ENCODE data around the gene KRT79. TPM values are rescaled to one million over a fixed set of nuclear protein-coding genes. Genes with fewer than 3 reads are reported as not detected.

Gene KRT79
- total RNA-seq, 6 experiments from 2014 or later: not detected

DNA sequence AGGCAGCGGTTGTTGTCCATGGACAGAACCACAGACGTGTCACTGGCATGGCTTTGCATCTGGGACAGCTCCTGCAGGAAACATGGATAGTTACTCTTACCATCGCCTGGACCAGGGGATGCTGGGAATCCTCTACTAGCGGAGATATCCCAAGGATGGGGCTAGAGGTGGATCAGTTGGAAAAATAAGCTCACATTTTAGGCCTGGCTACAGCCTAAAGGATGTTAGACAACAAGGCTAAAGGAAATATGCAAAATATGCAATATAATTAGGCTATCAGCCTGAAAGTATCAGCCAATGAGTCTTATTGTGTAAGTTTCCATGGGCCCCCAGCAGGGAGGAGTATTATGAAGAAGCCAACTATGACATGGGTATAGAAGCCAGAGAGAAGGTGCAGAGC lies 61.9 kb downstream of the KRT79 start:
- intact Hi-C loops (cut with DNase I): no loop called here
- WGBS (ENCODE audit: insufficient coverage, low coverage, low lambda C conversion rate, missing lambda C conversion rate): 60% methylated on average over 4 of the region's 4 CpGs
- H3K36me3 ChIP-seq: no peaks in the 10 kb centered on the region

DNA sequence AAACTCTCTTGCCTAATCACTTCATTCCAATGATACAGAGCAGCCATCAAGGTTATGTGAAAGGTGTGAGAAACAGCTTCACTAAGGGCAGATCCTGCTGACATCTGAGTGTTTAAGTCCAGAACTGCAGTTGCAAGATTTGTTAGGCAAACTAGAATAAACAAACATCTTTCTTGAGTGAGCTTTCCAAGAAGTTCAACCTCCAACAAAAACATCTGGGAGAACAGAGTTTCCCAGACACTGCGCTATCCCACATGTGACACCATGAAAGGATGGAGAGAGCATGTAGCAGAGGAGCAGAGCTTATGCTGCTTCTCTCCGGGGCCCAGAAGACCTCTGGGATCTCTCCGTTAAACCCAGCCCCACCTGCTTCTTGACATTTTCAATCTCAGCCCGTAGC lies 62.6 kb downstream of the KRT79 start:
- Histone ChIP-seq H3K36me3 (no peaks in the 10 kb centered on the region), H3K4me3 (no peak overlapping the region), H3K27ac (no peak overlapping the region), H3K9me3 (no peaks in the 10 kb centered on the region), H3K4me1 (no peaks in the 10 kb centered on the region), H3K27me3 (no peaks in the 10 kb centered on the region)
- intact Hi-C loops (cut with DNase I): no loop called here
- 69% methylated on average over 4 of the region's 4 CpGs for WGBS (ENCODE audit: insufficient coverage, low coverage, low lambda C conversion rate, missing lambda C conversion rate)
- TF ChIP-seq, protein P1, sequence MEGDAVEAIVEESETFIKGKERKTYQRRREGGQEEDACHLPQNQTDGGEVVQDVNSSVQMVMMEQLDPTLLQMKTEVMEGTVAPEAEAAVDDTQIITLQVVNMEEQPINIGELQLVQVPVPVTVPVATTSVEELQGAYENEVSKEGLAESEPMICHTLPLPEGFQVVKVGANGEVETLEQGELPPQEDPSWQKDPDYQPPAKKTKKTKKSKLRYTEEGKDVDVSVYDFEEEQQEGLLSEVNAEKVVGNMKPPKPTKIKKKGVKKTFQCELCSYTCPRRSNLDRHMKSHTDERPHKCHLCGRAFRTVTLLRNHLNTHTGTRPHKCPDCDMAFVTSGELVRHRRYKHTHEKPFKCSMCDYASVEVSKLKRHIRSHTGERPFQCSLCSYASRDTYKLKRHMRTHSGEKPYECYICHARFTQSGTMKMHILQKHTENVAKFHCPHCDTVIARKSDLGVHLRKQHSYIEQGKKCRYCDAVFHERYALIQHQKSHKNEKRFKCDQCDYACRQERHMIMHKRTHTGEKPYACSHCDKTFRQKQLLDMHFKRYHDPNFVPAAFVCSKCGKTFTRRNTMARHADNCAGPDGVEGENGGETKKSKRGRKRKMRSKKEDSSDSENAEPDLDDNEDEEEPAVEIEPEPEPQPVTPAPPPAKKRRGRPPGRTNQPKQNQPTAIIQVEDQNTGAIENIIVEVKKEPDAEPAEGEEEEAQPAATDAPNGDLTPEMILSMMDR (IDR thresholded peaks at IDR 0.05): no peak
- no peak for TF ChIP-seq POLR2A (IDR thresholded peaks at IDR 0.05)
- no peak for DNase-seq
- no peak for ATAC-seq

More for the DNA sequence above, 61.9 kb downstream of the KRT79 start:
- Histone ChIP-seq H3K9me3 (no peaks in the 10 kb centered on the region), H3K4me1 (no peaks in the 10 kb centered on the region), H3K27ac (no peak overlapping the region), H3K4me3 (no peak overlapping the region), H3K27me3 (no peaks in the 10 kb centered on the region)
- TF ChIP-seq, protein P1 (IDR thresholded peaks at IDR 0.05): no peak
- no peak for TF ChIP-seq POLR2A (IDR thresholded peaks at IDR 0.05)
- ATAC-seq (no peak), DNase-seq (no peak)

Small RNAs within 50 kb of the gene (small RNA-seq; reads per million reads assigned to genes)
- 0 reads per million in 2 experiments for gene AC107016.2

Other genes starting within 250 kb of the KRT79 start
- not detected for gene KRT72, start 232.8 kb downstream of the KRT79 start, total RNA-seq
- not detected for gene KRT73, start 215.8 kb downstream of the KRT79 start, total RNA-seq
- not detected for gene KRT2, start 182.1 kb downstream of the KRT79 start, total RNA-seq
- not detected for gene KRT1, start 153.9 kb downstream of the KRT79 start, total RNA-seq
- gene KRT77, start 130.8 kb downstream of the KRT79 start, total RNA-seq: not detected
- gene KRT76, start 57.0 kb downstream of the KRT79 start, total RNA-seq: not detected
- gene KRT3, start 38.2 kb downstream of the KRT79 start, total RNA-seq: not detected
- gene KRT4, start 20.2 kb downstream of the KRT79 start, total RNA-seq: not detected
- not detected for gene KRT78, start 14.7 kb upstream of the KRT79 start, total RNA-seq
- gene KRT8, start 70.8 kb upstream of the KRT79 start, total RNA-seq: 1,000 to 10,000 TPM in 1 of 6 experiments, 100 to 1,000 TPM in 5; 149 to 1,003 (median 436) TPM
- 1,000 to 10,000 TPM in 2 of 6 experiments, 100 to 1,000 TPM in 4; 148 to 1,377 (median 478) TPM for gene KRT18, start 114.8 kb upstream of the KRT79 start, total RNA-seq
- gene EIF4B, start 172.1 kb upstream of the KRT79 start, total RNA-seq: 100 to 1,000 TPM; 143 to 270 (median 180) TPM
- gene TNS2, start 215.8 kb upstream of the KRT79 start, total RNA-seq: 100 to 1,000 TPM in 3 of 6 experiments, 10 to 100 TPM in 3; 50.5 to 139 (median 86.9) TPM
- gene SPRYD3, start 245.1 kb upstream of the KRT79 start, total RNA-seq: 10 to 100 TPM; 12.3 to 18.2 (median 14.4) TPM